IMR-90 (cell line): Measurements from ENCODE around the gene DENND6B. TPM values are rescaled to one million over a fixed set of nuclear protein-coding genes. Genes with fewer than 3 reads are reported as not detected.

Source experiments
- ATAC-seq: fragments of 200-7000 bp; cut with Tn5 transposase; 2 replicates; pipeline ENCODE4 v1.9.1; 2020; ENCODE audit warnings: low read depth, mild to moderate bottlenecking, moderate library complexity
- BruUV-seq: library from RNA; stranded (reverse); fragments of 400-500 nt; replicated peaks from 2 replicates; lab custom pipeline; 2021; lab: Mats Ljungman, UMichigan
- CTCF ChIA-PET: fragments of 300-600 bp; formaldehyde crosslinking; extraction: SDS; loops from one replicate; lab custom pipeline; 2021; ENCODE audit warnings: antibody characterized with exemption; lab: Yijun Ruan, JAX
- POLR2A ChIA-PET: fragments of 300-600 bp; sonication (Branson Sonifier 250); formaldehyde crosslinking; loops from one replicate; lab custom pipeline; 2022; ENCODE audit warnings: antibody characterized with exemption; ENCODE audit not compliant: unreplicated experiment; lab: Charles Lee
- DNase-seq: peaks from one replicate; pipeline ENCODE4 v3.0.0; 2013
- H2AFZ ChIP-seq: replicated peaks from 2 replicates; pipeline ENCODE3; 2013; ENCODE audit warnings: low read length, mild to moderate bottlenecking; ENCODE audit not compliant: poor library complexity
- H2AK5ac ChIP-seq: 2 replicates; pipeline ENCODE4 v1.6.1; 2013; ENCODE audit warnings: low read depth, low read length, inconsistent platforms
- H2AK9ac ChIP-seq: replicated peaks from 2 replicates; pipeline ENCODE3; 2013; ENCODE audit warnings: mild to moderate bottlenecking, low read depth, low read length, moderate library complexity; ENCODE audit not compliant: poor library complexity
- H2BK120ac ChIP-seq: 2 replicates; pipeline ENCODE4 v1.6.1; 2013; ENCODE audit warnings: low read depth, low read length, inconsistent platforms
- H2BK15ac ChIP-seq: 3 replicates; pipeline ENCODE4 v1.6.1; 2013; ENCODE audit warnings: low read depth, low read length, inconsistent platforms
- H2BK20ac ChIP-seq: 2 replicates; pipeline ENCODE4 v1.6.1; 2013; ENCODE audit warnings: low read depth, mild to moderate bottlenecking, inconsistent platforms, low read length, moderate library complexity
- H2BK5ac ChIP-seq: 2 replicates; pipeline ENCODE4 v1.6.1; 2013; ENCODE audit warnings: mild to moderate bottlenecking, low read depth, low read length, inconsistent platforms; ENCODE audit not compliant: poor library complexity, severe bottlenecking
- H3K14ac ChIP-seq: replicated peaks from 2 replicates; pipeline ENCODE4 v1.6.1; 2013; ENCODE audit warnings: low read depth, low read length, inconsistent platforms
- H3K18ac ChIP-seq: 2 replicates; pipeline ENCODE4 v1.6.1; 2013; ENCODE audit warnings: low read depth, low read length, control low read depth
- H3K23ac ChIP-seq: 2 replicates; pipeline ENCODE4 v1.6.1; 2013; ENCODE audit warnings: low read depth, low read length, inconsistent platforms
- H3K27ac ChIP-seq: 2 replicates; pipeline ENCODE4 v1.5.1; 2013; ENCODE audit warnings: mild to moderate bottlenecking, control low read depth, low read length; ENCODE audit not compliant: insufficient read depth
- H3K27me3 ChIP-seq: 2 replicates; pipeline ENCODE4 v1.6.1; 2013; ENCODE audit warnings: low read length; ENCODE audit not compliant: control insufficient read depth, insufficient read depth
- H3K36me3 ChIP-seq: 2 replicates; pipeline ENCODE4 v1.6.1; 2013; ENCODE audit warnings: low read length, mixed read lengths; ENCODE audit not compliant: control insufficient read depth, insufficient read depth
- H3K4ac ChIP-seq: 2 replicates; pipeline ENCODE4 v1.6.1; 2013; ENCODE audit warnings: low read depth, low read length, inconsistent platforms
- H3K4me1 ChIP-seq: 2 replicates; pipeline ENCODE4 v1.6.1; 2013; ENCODE audit warnings: low read length, mixed read lengths; ENCODE audit not compliant: control insufficient read depth, insufficient read depth
- H3K4me2 ChIP-seq: 2 replicates; pipeline ENCODE4 v1.6.1; 2013; ENCODE audit warnings: low read depth, mild to moderate bottlenecking, control low read depth, low read length, moderate library complexity
- H3K4me3 ChIP-seq: 2 replicates; pipeline ENCODE4 v1.5.1; 2013; ENCODE audit warnings: low read depth, mild to moderate bottlenecking, control low read depth, low read length, moderate library complexity; ENCODE audit not compliant: insufficient read depth
- H3K56ac ChIP-seq: 2 replicates; pipeline ENCODE4 v1.6.1; 2013; ENCODE audit warnings: low read length, inconsistent platforms; ENCODE audit not compliant: insufficient read depth; ENCODE audit errors: extremely low read depth
- H3K79me1 ChIP-seq, 2 experiments: 2 replicates each; pipeline ENCODE4 v1.6.1; 2013; ENCODE audit warnings: low read length in 2 of 2, inconsistent platforms in 1 of 2, low read depth in 1 of 2
- H3K9ac ChIP-seq: 2 replicates; pipeline ENCODE4 v1.6.1; 2013; ENCODE audit warnings: low read depth, low read length, control low read depth
- H3K9me1 ChIP-seq: 2 replicates; pipeline ENCODE4 v1.6.1; 2013; ENCODE audit warnings: low read length, inconsistent platforms; ENCODE audit not compliant: insufficient read depth
- H3K9me3 ChIP-seq: 2 replicates; pipeline ENCODE4 v1.6.1; 2013; ENCODE audit warnings: low read length; ENCODE audit not compliant: control insufficient read depth, insufficient read depth
- H4K20me1 ChIP-seq: 2 replicates; pipeline ENCODE4 v1.6.1; 2013; ENCODE audit warnings: low read length, inconsistent platforms; ENCODE audit not compliant: insufficient read depth
- H4K5ac ChIP-seq: 2 replicates; pipeline ENCODE4 v1.6.1; 2013; ENCODE audit warnings: mild to moderate bottlenecking, low read depth, low read length, control low read depth
- H4K8ac ChIP-seq, 2 experiments: 2 replicates each; pipeline ENCODE4 v1.6.1; 2013; ENCODE audit warnings: low read depth in 2 of 2, low read length in 2 of 2, control low read depth in 1 of 2, inconsistent platforms in 1 of 2
- H4K91ac ChIP-seq: 2 replicates; pipeline ENCODE4 v1.6.1; 2013; ENCODE audit warnings: low read depth, low read length, inconsistent platforms; ENCODE audit not compliant: insufficient read depth
- BHLHE40 ChIP-seq: fragments of 150-350 bp; IDR thresholded peaks from 2 replicates; pipeline ENCODE4 v1.6.1; 2016; ENCODE audit warnings: mild to moderate bottlenecking, low read depth, low read length
- CEBPB ChIP-seq: IDR thresholded peaks from 2 replicates; pipeline ENCODE4 v1.6.1; 2012; ENCODE audit warnings: low read depth, low read length, improper control_type of control experiment
- CHD1 ChIP-seq: IDR thresholded peaks from 2 replicates; pipeline ENCODE4 v1.6.1; 2012; ENCODE audit warnings: low read depth, low read length, improper control_type of control experiment
- FOS ChIP-seq: fragments of 150-350 bp; IDR thresholded peaks from 2 replicates; pipeline ENCODE4 v1.6.1; 2016; ENCODE audit warnings: low read depth, low read length
- MAFK ChIP-seq: IDR thresholded peaks from 2 replicates; pipeline ENCODE4 v1.6.1; 2012; ENCODE audit warnings: low read depth, low read length, improper control_type of control experiment
- MAZ ChIP-seq: IDR thresholded peaks from 2 replicates; pipeline ENCODE4 v1.6.1; 2012; ENCODE audit warnings: low read depth, mild to moderate bottlenecking, low read length, improper control_type of control experiment, moderate library complexity, borderline replicate concordance
- MXI1 ChIP-seq: IDR thresholded peaks from 2 replicates; pipeline ENCODE4 v1.6.1; 2012; ENCODE audit warnings: low read depth, mild to moderate bottlenecking, low read length, moderate library complexity, borderline replicate concordance
- NFE2L2 ChIP-seq: fragments of 150-350 bp; IDR thresholded peaks from 2 replicates; pipeline ENCODE4 v1.6.1; 2016; ENCODE audit warnings: low read depth, mild to moderate bottlenecking, low read length
- POLR2A ChIP-seq: IDR thresholded peaks from 2 replicates; pipeline ENCODE4 v1.6.1; 2012; ENCODE audit warnings: mild to moderate bottlenecking, low read depth, low read length
- RAD21 ChIP-seq: IDR thresholded peaks from 2 replicates; pipeline ENCODE4 v1.6.1; 2012; ENCODE audit warnings: low read length, improper control_type of control experiment
- RCOR1 ChIP-seq: IDR thresholded peaks from 2 replicates; pipeline ENCODE4 v1.6.1; 2012; ENCODE audit warnings: mild to moderate bottlenecking, low read length, improper control_type of control experiment; ENCODE audit not compliant: insufficient replicate concordance
- RFX5 ChIP-seq: IDR thresholded peaks from 2 replicates; pipeline ENCODE4 v1.8.0; 2012; ENCODE audit warnings: low read depth, mild to moderate bottlenecking, low read length, moderate library complexity
- SMC3 ChIP-seq: fragments of 150-350 bp; IDR thresholded peaks from 2 replicates; pipeline ENCODE4 v1.6.1; 2016; ENCODE audit warnings: low read depth, mild to moderate bottlenecking, antibody characterized with exemption, low read length, moderate library complexity
- USF2 ChIP-seq: fragments of 150-350 bp; IDR thresholded peaks from 2 replicates; pipeline ENCODE4 v1.6.1; 2017; ENCODE audit warnings: mild to moderate bottlenecking, antibody characterized with exemption, low read length, low read depth
- WGBS, 2 experiments: methylation state at CpG; one replicate each; pipeline versions ENCODE4 v1.1.5 to v1.1.7; 2013; ENCODE audit warnings: missing lambda C conversion rate in 2 of 2; ENCODE audit not compliant: insufficient read length in 1 of 2; ENCODE audit errors: extremely low coverage in 2 of 2; 5-methylcytosine and 5-hydroxymethylcytosine counted together
- dilution Hi-C: fragments of 300-500 bp; cut with HindIII; formaldehyde crosslinking; loops from one replicate; pipeline ENCODE4 v1.14.3; 2018; ENCODE audit warnings: low sequenced_read_pairs; ENCODE audit not compliant: unreplicated experiment
- in situ Hi-C: fragments of 300-500 bp; cut with MboI; formaldehyde crosslinking; loops from 3 replicates; pipeline ENCODE4 v1.14.3; 2019; ENCODE audit warnings: low sequenced_read_pairs, inconsistent platforms, mixed read lengths
- intact Hi-C: fragments of 100-400 bp; cut with micrococcal nuclease; formaldehyde crosslinking; loops from 2 replicates; pipeline ENCODE4 v1.10.0; 2022
- polyA plus RNA-seq, 3 experiments: library from polyadenylated mRNA; depleted of rRNA; stranded (reverse); fragments of >200 nt; gene quantifications; 2 replicates each; pipeline ENCODE4 v1.2.3, GENCODE V29; 2012; ENCODE audit warnings: low replicate concordance in 1 of 3
- total RNA-seq: library from RNA; depleted of rRNA; stranded (reverse); fragments of >200 nt; gene quantifications from 2 replicates; pipeline ENCODE4 v1.2.3, GENCODE V29; 2012
- TF ChIP-seq, protein P1 (sequence below): conservative IDR thresholded peaks from 2 replicates; pipeline ENCODE4 v1.5.1; 2012; ENCODE audit warnings: mild to moderate bottlenecking, low read depth, low read length, improper control_type of control experiment
- TF ChIP-seq, protein P2 (sequence below): fragments of 150-350 bp; IDR thresholded peaks from 2 replicates; pipeline ENCODE4 v1.6.1; 2016; ENCODE audit warnings: low read depth, mild to moderate bottlenecking, low read length, moderate library complexity, borderline replicate concordance

The DENND6B gene
- total and polyA plus RNA-seq, 2 of the 4 experiments (the other 2 are of a cell fraction) = 0.36 to 4.9 TPM

DNA sequence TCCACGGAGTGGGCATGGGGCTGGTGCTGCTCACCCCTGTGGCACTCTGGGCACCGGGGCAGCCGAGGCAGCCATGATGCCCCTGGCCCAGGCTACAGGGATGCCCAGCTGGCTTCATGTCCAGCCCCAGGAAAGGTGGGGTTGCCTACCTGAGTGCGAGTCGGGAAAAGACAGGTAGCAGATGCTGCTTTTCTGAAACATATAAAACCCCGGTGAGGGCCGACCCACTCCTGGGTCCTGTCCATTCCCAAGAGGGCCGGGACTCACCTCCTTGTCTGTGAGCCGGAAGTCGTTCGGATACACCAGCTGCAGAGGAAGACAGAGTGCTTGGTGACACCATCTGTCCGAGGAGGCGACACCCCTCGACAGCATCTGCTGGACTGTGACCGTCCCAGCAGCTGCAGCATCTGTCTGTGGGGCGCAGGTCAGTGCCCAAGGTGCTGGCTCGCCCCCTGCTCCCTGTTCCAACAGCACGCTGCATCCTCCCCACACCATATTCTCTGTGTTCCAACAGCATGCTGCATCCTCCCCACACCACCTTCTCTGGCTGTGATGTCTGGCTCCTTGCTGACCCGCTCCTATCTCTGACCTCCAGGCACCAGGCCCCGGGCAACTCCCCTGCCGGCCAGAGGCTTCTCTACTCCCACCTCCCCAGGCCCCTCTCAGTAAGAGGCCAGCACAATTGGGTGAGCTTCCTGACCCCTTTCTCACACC lies 8.0 kb downstream of the DENND6B start:
- DNase-seq = no peak
- ChIA-PET CTCF (no interaction called here), POLR2A (no interaction called here)
- peaks cover 3% of the 10 kb centered on the region; the same call in 1 of the 2 replicates for H3K27me3 ChIP-seq
- TF ChIP-seq CHD1 = no peak
- TF ChIP-seq CEBPB = no peak
- TF ChIP-seq RCOR1 = no peak
- TF ChIP-seq POLR2A = no peak
- no peak for TF ChIP-seq BHLHE40
- no peak for TF ChIP-seq MAZ
- TF ChIP-seq FOS = no peak
- no peak for TF ChIP-seq USF2
- TF ChIP-seq MXI1 = no peak
- TF ChIP-seq MAFK = no peak
- no peak for TF ChIP-seq RAD21
- TF ChIP-seq RFX5 = no peak
- TF ChIP-seq, protein P1, sequence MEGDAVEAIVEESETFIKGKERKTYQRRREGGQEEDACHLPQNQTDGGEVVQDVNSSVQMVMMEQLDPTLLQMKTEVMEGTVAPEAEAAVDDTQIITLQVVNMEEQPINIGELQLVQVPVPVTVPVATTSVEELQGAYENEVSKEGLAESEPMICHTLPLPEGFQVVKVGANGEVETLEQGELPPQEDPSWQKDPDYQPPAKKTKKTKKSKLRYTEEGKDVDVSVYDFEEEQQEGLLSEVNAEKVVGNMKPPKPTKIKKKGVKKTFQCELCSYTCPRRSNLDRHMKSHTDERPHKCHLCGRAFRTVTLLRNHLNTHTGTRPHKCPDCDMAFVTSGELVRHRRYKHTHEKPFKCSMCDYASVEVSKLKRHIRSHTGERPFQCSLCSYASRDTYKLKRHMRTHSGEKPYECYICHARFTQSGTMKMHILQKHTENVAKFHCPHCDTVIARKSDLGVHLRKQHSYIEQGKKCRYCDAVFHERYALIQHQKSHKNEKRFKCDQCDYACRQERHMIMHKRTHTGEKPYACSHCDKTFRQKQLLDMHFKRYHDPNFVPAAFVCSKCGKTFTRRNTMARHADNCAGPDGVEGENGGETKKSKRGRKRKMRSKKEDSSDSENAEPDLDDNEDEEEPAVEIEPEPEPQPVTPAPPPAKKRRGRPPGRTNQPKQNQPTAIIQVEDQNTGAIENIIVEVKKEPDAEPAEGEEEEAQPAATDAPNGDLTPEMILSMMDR = no peak
- no peak for TF ChIP-seq SMC3
- TF ChIP-seq, protein P2, sequence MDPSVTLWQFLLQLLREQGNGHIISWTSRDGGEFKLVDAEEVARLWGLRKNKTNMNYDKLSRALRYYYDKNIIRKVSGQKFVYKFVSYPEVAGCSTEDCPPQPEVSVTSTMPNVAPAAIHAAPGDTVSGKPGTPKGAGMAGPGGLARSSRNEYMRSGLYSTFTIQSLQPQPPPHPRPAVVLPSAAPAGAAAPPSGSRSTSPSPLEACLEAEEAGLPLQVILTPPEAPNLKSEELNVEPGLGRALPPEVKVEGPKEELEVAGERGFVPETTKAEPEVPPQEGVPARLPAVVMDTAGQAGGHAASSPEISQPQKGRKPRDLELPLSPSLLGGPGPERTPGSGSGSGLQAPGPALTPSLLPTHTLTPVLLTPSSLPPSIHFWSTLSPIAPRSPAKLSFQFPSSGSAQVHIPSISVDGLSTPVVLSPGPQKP = no peak
- no peak for TF ChIP-seq NFE2L2
- no peak overlapping the region for H3K27ac ChIP-seq
- H3K4me3 ChIP-seq = no peak overlapping the region
- H3K4me1 ChIP-seq = no peaks in the 10 kb centered on the region
- H4K20me1 ChIP-seq = no peaks in the 10 kb centered on the region
- H3K4ac ChIP-seq = no peak overlapping the region
- no peak overlapping the region for H2BK20ac ChIP-seq
- WGBS, 2 experiments = 72% methylated on average over 17 of the region's 21 CpGs; no CpG with 5 or more reads in 1 of the 2 experiments
- H3K18ac ChIP-seq = no peak overlapping the region
- H3K36me3 ChIP-seq = no peaks in the 10 kb centered on the region
- H2BK120ac ChIP-seq = no peak overlapping the region
- no peak overlapping the region for H3K14ac ChIP-seq
- no peak overlapping the region for H2AFZ ChIP-seq
- intact Hi-C loops = no loop called here
- no peak overlapping the region for H4K5ac ChIP-seq
- H2BK15ac ChIP-seq = no peak overlapping the region
- H2BK5ac ChIP-seq = no peak overlapping the region
- H3K4me2 ChIP-seq = no peak overlapping the region
- no peaks in the 10 kb centered on the region for H3K9me3 ChIP-seq
- no peaks in the 10 kb centered on the region for H3K79me1 ChIP-seq
- in situ Hi-C loops = no loop called here
- H3K56ac ChIP-seq = no peak overlapping the region
- H2AK5ac ChIP-seq = no peak overlapping the region
- no peak overlapping the region for H3K9ac ChIP-seq
- H2AK9ac ChIP-seq = no peak overlapping the region
- H3K9me1 ChIP-seq = no peaks in the 10 kb centered on the region
- no peak for ATAC-seq
- no peak overlapping the region for H4K8ac ChIP-seq
- H4K91ac ChIP-seq = no peak overlapping the region
- H3K23ac ChIP-seq = no peak overlapping the region
- dilution Hi-C loops = no loop called here
- no TSS peak for BruUV-seq
